Right cardiac atrium (tissue), 5 donors: ENCODE measurements around the gene PRKAB1. TPM values are rescaled to one million over a fixed set of nuclear protein-coding genes. Genes with fewer than 3 reads are reported as not detected.
"Not testable (repeated sequence)": the region's sequence is repeated elsewhere in the genome, so short reads cannot be mapped to it uniquely, and the experiment has no call there.

Source experiments
- ATAC-seq, 2 donors: fragments of 200-7000 bp; cut with Tn5 transposase; one replicate each; pipeline versions ENCODE4 v1.8.0 to v1.9.1; 2020; ENCODE audit warnings: moderate library complexity in 2 of 2, mild to moderate bottlenecking in 1 of 2
- DNase-seq, 3 donors: peaks; one replicate each; pipeline ENCODE4 v3.0.0-alpha.2; 2020
- H3K27ac ChIP-seq: one replicate; pipeline ENCODE4 v1.5.1; 2013; ENCODE audit warnings: mild to moderate bottlenecking, low read length, control low read depth, moderate library complexity
- H3K27me3 ChIP-seq: one replicate; pipeline ENCODE4 v1.6.1; 2013; ENCODE audit not compliant: control insufficient read depth, insufficient read depth
- H3K4me1 ChIP-seq: one replicate; pipeline ENCODE4 v1.6.1; 2013; ENCODE audit warnings: low read length; ENCODE audit not compliant: control insufficient read depth, insufficient read depth
- H3K4me3 ChIP-seq: one replicate; pipeline ENCODE4 v1.5.1; 2013; ENCODE audit warnings: low read length, control low read depth
- H3K9me3 ChIP-seq: one replicate; pipeline ENCODE4 v1.6.1; 2013; ENCODE audit warnings: low read length; ENCODE audit not compliant: control insufficient read depth
- WGBS: extraction: QIAGEN DNeasy Blood & Tissue Kit; methylation state at CpG from one replicate; pipeline ENCODE4 v1.1.7; 2013; 5-methylcytosine and 5-hydroxymethylcytosine counted together
- intact Hi-C, 4 donors: fragments of 100-400 bp; cut with DNase I; formaldehyde crosslinking; loops; one replicate each; pipeline versions ENCODE4 v1.11.0 to v1.14.0; 2022 to 2023
- polyA plus RNA-seq: library from polyadenylated mRNA; stranded (reverse); fragments of 200-250 nt; gene quantifications from one replicate; pipeline ENCODE4 v1.2.3, GENCODE V29; 2013
- total RNA-seq, 4 donors: library from RNA; stranded (reverse); fragmentation: NEBNext Ultra II Directional; extraction: Animal tissue kit (Norgen Biotek cat#: 25700); gene quantifications; one replicate each; pipeline ENCODE4 v1.2.1, GENCODE V29; 2021
- donor health status: healthy with polysubstance abuse.
- donor health status: DM: no; HTN: yes; CAD: no.
- donor health status: DM: no; HTN: no; CAD: no.
- donor health status: DM: no; HTN: yes; CAD: no; lungs with severe emphysema.
- donor health status: DM: yes; HTN: yes; CAD: no.

The PRKAB1 gene
- total and polyA plus RNA-seq, 5 donors, result 9.8 to 16.3 (median 13.0) TPM

- H3K9me3 ChIP-seq, result no peaks in the 10 kb centered on the region
- DNase-seq, result no peak
- intact Hi-C loops, result loop anchor here in 1 of 4 donors (10.0 kb wide), 1 partner anchor 201 kb away; no protein-coding TSS in a partner anchor
- H3K27me3 ChIP-seq, result no peaks in the 10 kb centered on the region
- H3K4me1 ChIP-seq, result no peaks in the 10 kb centered on the region
- H3K27ac ChIP-seq, result no peak overlapping the region
- no peak for ATAC-seq
- WGBS, result 91% methylated on average over 6 of the region's 6 CpGs
- H3K4me3 ChIP-seq, result no peak overlapping the region
Measured at GRCh38 chr12:119694111-119694510, 26.2 kb downstream of the PRKAB1 start.

- ATAC-seq (no peak), DNase-seq (no peak)
- no peaks in the 10 kb centered on the region for H3K4me1 ChIP-seq
- 85% methylated on average over 4 of the region's 4 CpGs for WGBS
- H3K27ac ChIP-seq, result no peak overlapping the region
- H3K4me3 ChIP-seq, result no peak overlapping the region
- intact Hi-C loops, result loop anchor here in 1 of 4 donors (10.0 kb wide), 1 partner anchor 200 kb away; no protein-coding TSS in a partner anchor
- H3K27me3 ChIP-seq, result no peaks in the 10 kb centered on the region
- no peaks in the 10 kb centered on the region for H3K9me3 ChIP-seq
Measured at GRCh38 chr12:119695034-119695433, 27.1 kb downstream of the PRKAB1 start.

- WGBS, result 77% methylated on average over 5 of the region's 5 CpGs
- no peaks in the 10 kb centered on the region for H3K4me1 ChIP-seq
- ATAC-seq, result no peak
Measured at GRCh38 chr12:119696943-119697342, 29.0 kb downstream of the PRKAB1 start.

GRCh38 chr12:119699199-119699760 is 31.3 kb downstream of the PRKAB1 start:
- Histone ChIP-seq H3K9me3 (no peaks in the 10 kb centered on the region), H3K4me3 (no peak overlapping the region), H3K27ac (no peak overlapping the region), H3K27me3 (no peaks in the 10 kb centered on the region), H3K4me1 (no peaks in the 10 kb centered on the region)
- DNase-seq (no peak), ATAC-seq (no peak)
- intact Hi-C loops, result loop anchor here in 1 of 4 donors (10.0 kb wide), 1 partner anchor 196 kb away; no protein-coding TSS in a partner anchor
- 97% methylated on average over 11 of the region's 11 CpGs for WGBS

More at GRCh38 chr12:119696943-119697342, 29.0 kb downstream of the PRKAB1 start:
- Histone ChIP-seq H3K27me3 (no peaks in the 10 kb centered on the region), H3K9me3 (no peaks in the 10 kb centered on the region), H3K4me3 (no peak overlapping the region), H3K27ac (no peak overlapping the region)
- no peak for DNase-seq
- intact Hi-C loops, result loop anchor here in 1 of 4 donors (10.0 kb wide), 1 partner anchor 198 kb away; no protein-coding TSS in a partner anchor

GRCh38 chr12:119700078-119700477 is 32.1 kb downstream of the PRKAB1 start:
- WGBS, result 96% methylated on average over 6 of the region's 6 CpGs
- Histone ChIP-seq H3K4me3 (no peak overlapping the region), H3K27me3 (no peaks in the 10 kb centered on the region), H3K9me3 (no peaks in the 10 kb centered on the region), H3K27ac (no peak overlapping the region), H3K4me1 (no peaks in the 10 kb centered on the region)
- ATAC-seq, result no peak
- no peak for DNase-seq
- intact Hi-C loops, result loop anchor here in 1 of 4 donors (10.0 kb wide), 1 partner anchor 75 kb away; no protein-coding TSS in a partner anchor

GRCh38 chr12:119704065-119704747 is 36.3 kb downstream of the PRKAB1 start:
- Histone ChIP-seq H3K27ac (no peak overlapping the region), H3K4me1 (no peaks in the 10 kb centered on the region), H3K4me3 (no peak overlapping the region), H3K27me3 (no peaks in the 10 kb centered on the region), H3K9me3 (no peaks in the 10 kb centered on the region)
- intact Hi-C loops, result loop anchor here in 1 of 4 donors (10.0 kb wide), 1 partner anchor 71 kb away; no protein-coding TSS in a partner anchor
- WGBS, result 75% methylated on average over 16 of the region's 16 CpGs
- ATAC-seq (peak; percentile 40 to 95), DNase-seq (peak; percentile 37 to 53 (median 50))

GRCh38 chr12:119705182-119705581 is 37.2 kb downstream of the PRKAB1 start:
- H3K27ac ChIP-seq, result no peak overlapping the region
- no peak overlapping the region for H3K4me3 ChIP-seq
- WGBS, result 95% methylated on average over 7 of the region's 7 CpGs
- DNase-seq (no peak), ATAC-seq (no peak)
- H3K9me3 ChIP-seq, result no peaks in the 10 kb centered on the region
- H3K4me1 ChIP-seq, result no peaks in the 10 kb centered on the region
- no peaks in the 10 kb centered on the region for H3K27me3 ChIP-seq
- intact Hi-C loops, result loop anchor here in 1 of 4 donors (10.0 kb wide), 1 partner anchor 70 kb away; no protein-coding TSS in a partner anchor

- H3K9me3 ChIP-seq, DNase-seq, H3K4me3 ChIP-seq, H3K27me3 ChIP-seq, H3K4me1 ChIP-seq, H3K27ac ChIP-seq, ATAC-seq: not testable (repeated sequence)
- 95% methylated on average over 1 of the region's 1 CpG for WGBS
- intact Hi-C loops, result loop anchor here in 1 of 4 donors (10.0 kb wide), 1 partner anchor 68 kb away; no protein-coding TSS in a partner anchor
Measured at GRCh38 chr12:119706427-119706826, 38.5 kb downstream of the PRKAB1 start.

GRCh38 chr12:119710374-119710964 is 42.5 kb downstream of the PRKAB1 start:
- Histone ChIP-seq H3K27me3 (no peaks in the 10 kb centered on the region), H3K4me1 (no peaks in the 10 kb centered on the region), H3K4me3 (no peak overlapping the region), H3K9me3 (no peaks in the 10 kb centered on the region), H3K27ac (no peak overlapping the region)
- intact Hi-C loops, result no loop called here
- ATAC-seq (no peak), DNase-seq (no peak)
- WGBS, result 94% methylated on average over 11 of the region's 11 CpGs

GRCh38 chr12:119710965-119711551 is 43.1 kb downstream of the PRKAB1 start:
- no peaks in the 10 kb centered on the region for H3K9me3 ChIP-seq
- WGBS, result 95% methylated on average over 15 of the region's 15 CpGs
- ATAC-seq (no peak), DNase-seq (no peak)
- no peak overlapping the region for H3K27ac ChIP-seq
- H3K4me1 ChIP-seq, result peaks cover 1% of the 10 kb centered on the region
- no peaks in the 10 kb centered on the region for H3K27me3 ChIP-seq
- intact Hi-C loops, result no loop called here
- no peak overlapping the region for H3K4me3 ChIP-seq
